ENCODE measurements around the gene LGI2.

The LGI2 gene

DNA sequence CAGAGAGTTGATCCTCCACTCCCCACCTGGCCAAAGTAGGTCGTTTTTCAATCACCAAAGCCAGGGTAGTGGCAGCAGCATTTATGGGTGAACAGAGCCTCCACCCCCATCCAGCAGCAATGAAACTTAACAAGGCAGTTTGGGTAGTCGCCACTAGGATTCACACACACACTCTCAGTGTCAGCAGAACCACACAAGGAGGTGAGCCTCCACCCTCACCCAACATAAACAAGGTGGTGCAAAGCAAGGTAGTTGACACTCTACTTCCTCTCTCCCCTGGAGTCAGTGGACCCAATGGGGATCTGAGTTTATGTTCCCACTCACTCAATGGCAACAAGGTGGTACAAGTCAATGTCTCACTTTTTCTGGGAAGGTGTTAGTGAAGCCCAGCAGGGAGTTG is 67.5 kb downstream of the LGI2 start:
- no peak for DNase-seq

DNA sequence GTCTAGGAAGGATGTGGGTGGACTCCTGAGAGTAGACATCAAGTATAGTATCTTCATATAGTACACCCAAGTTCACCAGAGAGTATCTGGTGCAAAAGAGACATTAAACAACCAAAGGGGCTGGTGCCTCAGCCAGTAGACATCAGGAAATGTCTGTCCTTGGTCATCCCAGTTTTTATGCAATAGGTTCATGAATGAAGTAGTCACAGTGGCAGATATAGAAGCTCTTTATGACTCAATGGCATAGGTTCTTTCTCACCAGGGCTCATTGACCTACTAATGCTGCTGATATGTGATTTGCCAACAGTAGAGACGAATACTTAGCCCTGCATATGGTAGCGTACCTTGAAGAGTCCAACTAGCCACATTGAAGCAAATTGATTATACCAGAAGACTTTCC is 72.9 kb downstream of the LGI2 start:
- no peak for DNase-seq

DNA sequence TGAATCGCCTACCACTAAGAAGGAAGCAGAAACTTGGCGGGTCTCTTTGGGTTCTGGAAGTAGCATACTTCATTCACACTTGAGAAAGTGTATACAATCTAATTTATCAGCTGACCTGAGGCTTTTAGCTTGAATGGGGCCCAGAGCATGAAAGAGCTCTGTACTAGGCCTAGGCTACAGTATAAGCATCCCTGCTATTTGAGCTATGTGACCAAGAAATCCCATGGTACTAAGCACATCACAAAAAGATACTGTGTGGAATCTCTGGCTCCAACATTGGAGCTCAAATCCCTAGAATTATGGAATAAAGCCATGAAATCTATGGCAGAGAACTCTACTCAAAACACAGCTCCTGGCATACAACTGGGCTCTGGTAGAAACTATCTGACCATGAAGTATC is 74.0 kb downstream of the LGI2 start:
- no peak for DNase-seq

DNA sequence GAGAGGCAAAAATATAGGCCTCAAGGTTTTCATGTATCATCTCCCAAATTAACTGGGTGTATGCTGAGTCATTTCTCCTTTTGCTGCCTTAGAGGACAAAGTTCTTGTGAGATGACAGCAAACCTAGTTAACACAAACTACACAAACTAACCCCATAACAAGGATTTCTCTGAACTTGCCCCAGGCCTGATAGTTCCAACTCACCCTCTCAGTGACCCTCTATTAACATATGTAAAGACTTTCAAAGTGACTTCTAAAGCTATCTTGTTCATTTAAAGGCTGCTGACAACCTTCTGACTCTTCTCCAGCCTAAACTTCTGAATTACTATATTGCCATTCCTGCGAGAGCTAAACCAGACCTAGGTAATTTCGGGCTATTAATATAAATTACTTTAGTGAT is 74.7 kb downstream of the LGI2 start:
- DNase-seq, result no peak

DNA sequence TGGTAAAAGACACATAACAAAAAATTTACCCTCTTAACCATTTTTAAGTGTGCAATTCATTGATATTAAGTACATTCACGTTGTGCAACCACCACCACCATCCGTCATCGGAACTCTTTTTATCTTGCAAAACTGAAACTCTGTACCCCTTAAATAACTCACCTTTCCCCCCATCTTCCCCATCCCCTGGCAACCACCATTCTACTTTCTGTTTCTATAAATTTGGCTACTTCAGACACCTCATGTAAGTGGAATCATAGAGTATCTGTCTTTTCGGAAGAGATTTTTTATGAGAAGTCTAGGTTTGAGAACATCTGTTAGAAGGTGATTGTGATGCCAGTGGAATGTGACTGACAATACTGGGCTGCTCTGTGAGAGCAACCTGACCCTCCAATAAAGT is 78.1 kb downstream of the LGI2 start:
- DNase-seq, result no peak

DNA sequence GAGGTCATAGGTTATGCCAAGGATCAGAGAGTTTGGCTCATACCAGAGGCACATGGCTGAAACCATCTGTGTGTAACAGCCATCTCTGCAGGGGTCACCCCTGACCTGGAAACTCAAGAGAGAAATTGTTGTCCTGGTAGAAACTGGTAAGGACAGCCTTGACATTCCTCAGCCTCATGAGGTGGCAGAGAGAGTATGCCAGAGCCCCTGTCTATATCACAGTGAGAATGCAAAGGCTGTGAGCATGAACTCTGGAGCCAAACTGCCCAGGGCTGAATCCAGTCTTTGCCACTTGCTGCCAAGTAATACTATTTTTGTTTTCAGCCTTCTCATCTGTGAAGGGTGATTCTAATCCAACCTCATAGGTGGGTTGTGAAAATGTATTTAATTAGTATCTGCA is 80.8 kb downstream of the LGI2 start:
- no peak for DNase-seq
